Right renal cortex interstitium (tissue), 3 donors: ENCODE results near the gene NPTN. TPM values are rescaled to one million over a fixed set of nuclear protein-coding genes. Genes with fewer than 3 reads are reported as not detected.
"Not testable (repeated sequence)": the region's sequence is repeated elsewhere in the genome, so short reads cannot be mapped to it uniquely, and the experiment has no call there.

ENCODE experiments used
- DNase-seq, 3 donors: peaks; one replicate each; pipeline ENCODE4 v3.0.0-alpha.2; 2013; ENCODE audit warnings: low read depth in 3 of 3, low spot score in 2 of 3
- polyA plus RNA-seq, 3 donors: library from polyadenylated mRNA; unstranded; fragments of 120-200 nt; gene quantifications; one replicate each; pipeline ENCODE4 v1.2.1, GENCODE V29; 2013; ENCODE audit not compliant: insufficient read length in 3 of 3

The NPTN gene
- polyA plus RNA-seq, 3 donors, result 191 to 202 (median 198) TPM

DNA sequence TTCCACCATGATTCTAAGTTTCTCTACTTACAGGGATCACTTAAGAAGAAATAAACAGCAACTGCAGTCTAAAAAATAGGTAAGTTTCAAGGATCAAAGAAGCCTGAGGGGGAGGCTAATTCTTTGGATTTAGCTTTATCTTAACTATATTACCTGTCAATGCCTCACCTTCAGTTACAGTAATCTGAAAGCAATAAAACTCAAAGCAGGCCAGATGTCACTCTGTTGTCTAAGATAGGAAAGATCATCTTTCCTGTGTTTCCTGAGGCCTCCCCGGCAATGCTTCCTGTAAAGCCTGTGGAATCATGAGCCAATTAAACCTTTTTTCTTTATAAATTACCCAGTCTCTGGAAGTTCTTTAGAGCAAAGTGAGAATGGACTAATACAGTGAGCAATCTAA, 60.2 kb downstream of the NPTN start:
- DNase-seq, result no peak

GRCh38 chr15:73572296-73572695, 60.9 kb downstream of the NPTN start:
- DNase-seq, result no peak

DNA sequence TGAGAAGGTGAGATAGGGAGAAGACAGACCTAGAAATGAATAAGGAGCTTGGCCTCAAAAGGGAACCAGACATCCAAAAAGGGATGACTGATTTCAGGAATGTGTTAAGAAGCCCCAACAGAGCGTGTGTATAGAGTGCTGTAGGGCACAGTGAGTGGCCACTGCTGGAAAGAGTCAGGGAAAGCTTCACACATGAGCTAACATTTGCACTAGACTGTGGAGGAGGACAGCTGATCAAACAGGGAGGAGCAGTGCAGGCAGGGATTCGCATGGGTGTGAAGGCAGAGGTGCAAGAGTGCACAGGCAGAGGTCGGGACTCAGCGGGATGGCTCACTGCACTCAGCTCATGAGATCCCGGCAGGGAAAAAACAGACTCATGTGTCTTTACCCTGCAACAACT, 61.8 kb downstream of the NPTN start:
- peak in 2 of 3 donors; percentile 20 to 40 for DNase-seq

DNA sequence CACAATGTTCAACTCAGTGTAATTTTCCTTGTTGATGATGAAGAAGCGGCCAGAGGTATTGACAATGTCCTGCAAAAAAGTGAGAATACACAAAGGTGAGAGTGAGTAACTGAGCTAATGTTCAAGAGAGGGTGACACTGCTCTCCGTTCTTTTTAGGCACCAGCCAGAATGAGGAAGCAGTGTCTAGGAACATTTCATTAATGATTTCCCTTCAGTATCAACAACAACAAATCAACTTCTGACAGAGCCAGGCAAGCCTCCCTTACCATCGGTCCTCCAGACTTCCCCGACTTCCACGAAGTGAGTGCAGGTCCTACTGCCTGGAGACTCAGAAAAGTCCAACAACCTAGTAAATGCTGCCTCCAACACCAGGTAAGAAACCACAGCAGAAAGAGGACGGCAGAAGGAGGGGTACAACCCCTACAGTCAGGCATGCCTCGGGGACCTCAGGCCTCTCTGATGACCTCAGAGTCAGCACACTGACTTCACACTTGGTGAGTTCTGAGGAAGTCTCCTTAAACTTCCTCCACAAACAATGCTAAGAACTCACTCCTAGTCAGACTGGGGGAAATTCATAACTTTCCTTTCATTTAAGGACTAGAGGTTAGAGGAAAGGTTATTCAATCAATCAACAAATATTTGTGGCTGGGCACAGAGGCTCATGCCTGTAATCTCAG, 62.7 kb downstream of the NPTN start:
- no peak for DNase-seq

DNA sequence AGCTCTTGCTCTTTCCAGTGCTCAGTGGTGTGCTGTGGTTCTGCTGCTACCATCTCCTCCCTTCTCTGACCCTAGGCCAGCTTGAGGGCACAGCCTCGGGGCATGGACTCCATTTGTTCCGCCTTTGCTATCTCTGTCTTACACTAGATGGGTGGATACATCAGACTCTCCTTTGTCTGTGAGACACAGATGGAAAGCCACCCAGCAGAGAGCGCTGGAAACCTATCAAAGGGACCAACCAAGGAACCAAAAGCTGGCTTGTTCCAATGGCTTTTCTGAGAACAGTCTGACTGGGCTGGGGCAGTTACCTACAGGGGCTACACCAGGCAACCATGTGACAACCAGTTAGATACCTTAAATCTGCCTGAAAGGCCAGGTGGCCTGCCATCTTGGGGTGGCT, 63.8 kb downstream of the NPTN start:
- DNase-seq, result no peak

GRCh38 chr15:73568564-73569280, 64.5 kb downstream of the NPTN start:
- DNase-seq, result no peak

- no peak for DNase-seq
These were observed 66.2 kb downstream of the NPTN start for GRCh38 chr15:73567020-73567419.

- no peak for DNase-seq
These were observed 68.9 kb downstream of the NPTN start for GRCh38 chr15:73564255-73564654.

DNA sequence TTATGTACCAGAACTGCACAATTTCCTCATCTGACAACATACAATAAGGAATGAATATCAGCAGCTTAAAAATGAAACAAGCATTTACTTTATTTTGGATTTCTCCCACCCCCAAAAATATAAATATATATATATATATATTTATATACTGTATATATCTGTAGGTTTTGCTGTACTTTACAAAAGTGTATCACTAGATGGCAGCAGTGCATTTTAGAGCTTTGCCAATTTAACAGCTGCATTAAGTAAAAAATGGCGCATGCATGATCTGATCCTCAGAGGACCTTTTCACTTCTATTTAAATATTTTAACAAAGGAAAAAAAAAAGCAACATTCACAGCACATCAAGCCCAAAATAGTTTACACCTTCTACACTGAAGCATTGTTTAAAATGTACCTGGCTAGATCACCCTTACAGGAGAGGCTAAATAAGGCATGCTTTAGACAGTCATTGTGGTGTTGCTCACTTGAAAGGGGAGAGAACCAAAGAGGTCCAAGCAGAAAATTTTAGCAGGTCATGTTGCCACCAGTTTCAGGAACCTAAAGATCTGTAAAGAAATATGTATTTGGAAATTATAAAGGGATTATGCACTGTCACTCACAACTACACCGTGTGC, 72.6 kb downstream of the NPTN start:
- peak; percentile 61 to 74 (median 66) for DNase-seq

DNA sequence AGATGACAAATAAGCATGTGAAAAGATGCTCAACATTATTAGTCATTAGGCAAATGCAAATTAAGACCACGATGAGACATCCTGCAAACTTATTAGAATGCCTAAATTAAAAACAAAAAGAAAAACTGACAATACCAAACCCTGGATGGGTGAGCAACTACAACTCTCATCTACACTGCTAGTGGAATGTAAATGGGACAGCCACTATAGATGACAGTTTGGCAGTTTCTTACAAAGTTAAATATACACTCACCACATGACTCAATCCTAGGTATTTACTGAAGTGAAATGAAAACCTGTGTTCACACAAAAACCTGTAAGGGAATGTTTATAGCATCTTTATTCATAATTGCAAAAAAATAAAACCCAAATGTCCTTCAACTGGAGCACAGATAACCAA, 74.7 kb downstream of the NPTN start:
- DNase-seq, result no peak

DNA sequence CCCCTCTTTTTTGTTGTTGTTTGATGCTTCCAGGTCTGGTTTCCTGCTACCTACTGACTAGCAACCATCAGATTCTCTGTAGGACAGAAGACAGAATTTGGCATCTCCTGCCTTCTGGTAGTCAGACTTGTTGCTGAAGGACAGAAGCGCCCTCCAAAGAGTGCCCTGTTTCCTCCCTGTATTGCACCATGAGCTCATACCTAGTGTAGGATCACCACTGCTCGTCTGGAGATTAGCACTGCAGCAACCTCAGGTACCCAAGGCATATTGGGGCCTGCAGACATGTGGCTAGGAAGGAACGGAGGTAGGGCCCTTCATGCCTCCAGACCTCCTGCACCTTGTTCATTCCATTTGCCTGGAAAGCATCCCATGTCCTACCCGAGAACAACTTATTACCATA, 78.1 kb downstream of the NPTN start:
- DNase-seq, result no peak

GRCh38 chr15:73550190-73550589, 83.0 kb downstream of the NPTN start:
- DNase-seq, result no peak

- DNase-seq, result not testable (repeated sequence)
These were observed 84.3 kb downstream of the NPTN start for GRCh38 chr15:73548925-73549324.

DNA sequence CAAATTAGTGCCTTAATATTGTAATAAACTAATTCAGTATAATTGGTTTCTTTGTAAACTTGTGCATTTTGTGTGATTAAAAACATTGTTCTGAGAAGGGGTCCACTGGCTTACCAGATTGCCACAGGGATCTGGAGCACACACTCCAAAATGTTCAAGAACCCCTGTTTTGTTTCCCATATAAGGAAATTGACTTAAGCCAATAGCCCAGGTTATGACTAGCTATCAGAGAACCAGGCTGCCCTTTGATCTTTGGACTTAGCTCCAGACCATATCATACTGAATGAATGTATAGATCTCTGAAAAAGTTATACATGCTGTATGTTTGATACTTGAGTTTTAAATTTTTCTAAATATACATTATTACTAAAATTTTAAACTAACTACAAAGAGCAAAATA, 91.7 kb downstream of the NPTN start:
- no peak for DNase-seq

DNA sequence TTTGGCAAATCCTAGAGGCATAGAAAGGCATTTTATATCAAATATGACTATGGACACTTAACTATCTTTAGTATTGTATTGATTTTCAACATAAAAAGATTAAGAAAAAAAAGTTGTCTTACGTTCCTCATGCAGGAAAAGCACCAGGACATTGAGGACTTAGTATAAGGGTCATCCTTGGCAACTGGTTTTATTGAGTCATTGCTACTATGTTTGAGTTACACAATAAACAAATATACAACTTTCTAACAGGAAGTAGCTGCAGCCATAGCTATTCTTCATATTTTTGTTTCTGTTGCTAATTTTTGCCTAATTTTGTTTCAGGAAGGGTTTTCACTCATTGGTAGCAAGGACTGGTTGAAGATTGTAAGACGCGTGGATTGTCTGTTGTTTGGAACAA, 93.0 kb downstream of the NPTN start:
- DNase-seq, result no peak

DNA sequence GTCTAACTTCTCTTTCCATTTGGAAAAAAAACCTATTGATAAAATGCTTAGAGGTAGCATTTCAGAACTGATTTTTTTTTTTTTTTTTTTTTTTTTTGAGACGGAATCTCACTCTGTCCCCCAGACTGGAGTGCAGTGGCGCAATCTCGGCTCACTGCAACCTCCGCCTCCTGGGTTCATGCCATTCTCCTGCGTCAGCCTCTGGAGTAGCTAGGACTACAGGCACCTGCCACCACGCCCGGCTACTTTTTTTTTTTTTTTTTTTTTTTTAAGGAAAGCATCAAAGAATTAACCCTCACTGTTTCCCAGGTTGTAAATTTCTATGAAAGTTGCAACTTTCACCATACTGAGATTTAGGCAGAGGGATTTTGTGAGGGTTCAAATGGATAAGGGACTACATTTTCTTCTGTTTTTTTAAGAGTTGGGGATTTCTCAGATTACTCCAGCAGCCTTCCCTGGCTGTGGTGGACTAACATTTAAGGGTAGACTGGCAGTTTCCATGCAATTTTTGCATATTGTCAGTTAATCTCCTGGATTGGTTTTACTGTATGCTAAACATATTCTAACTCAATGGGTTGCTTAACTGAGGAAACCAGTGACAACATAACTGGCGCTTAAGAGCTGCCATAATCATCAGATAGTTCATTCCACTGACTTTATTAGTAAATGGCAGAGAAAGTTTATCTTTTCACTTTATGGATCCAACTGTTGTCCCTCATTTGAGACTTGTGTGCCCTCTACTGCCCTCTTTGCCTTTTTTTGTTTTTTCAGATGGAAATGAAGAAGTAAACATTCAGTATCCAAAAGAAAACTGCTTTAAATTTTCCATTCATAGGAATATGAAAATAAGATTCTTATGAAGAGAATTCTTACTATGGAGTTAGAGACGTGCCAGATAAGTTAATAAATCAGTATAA, 93.7 kb downstream of the NPTN start:
- no peak for DNase-seq

GRCh38 chr15:73538563-73539211, 94.5 kb downstream of the NPTN start:
- no peak for DNase-seq

- DNase-seq, result no peak
These were observed 95.1 kb downstream of the NPTN start for GRCh38 chr15:73538123-73538522.

- DNase-seq, result no peak
These were observed 102.5 kb downstream of the NPTN start for GRCh38 chr15:73530649-73531048.

DNA sequence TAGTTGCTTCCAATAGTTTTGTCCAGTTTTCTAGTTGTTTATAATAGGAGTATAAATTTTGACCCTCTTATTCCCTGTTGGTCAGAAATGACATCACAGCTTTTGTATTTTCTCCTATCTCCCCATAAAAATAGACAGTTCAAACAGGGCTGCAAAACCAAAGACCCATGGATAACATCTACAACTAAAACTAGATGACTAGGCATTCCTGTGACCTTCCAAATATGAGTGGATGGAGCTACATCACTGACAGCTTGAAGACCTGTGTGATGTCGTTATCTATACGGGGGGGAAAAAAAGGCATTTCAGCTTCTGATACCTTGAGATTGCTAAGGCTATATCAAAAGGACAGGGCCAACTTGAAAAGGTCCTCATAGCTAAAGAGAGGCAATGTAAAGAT, 105.6 kb downstream of the NPTN start:
- DNase-seq, result no peak
